Activated CD8-positive, alpha-beta memory T cell treated with anti-CD3 and anti-CD28 coated beads for 36 hours (primary cell): ENCODE data around the gene LIPI. TPM values are rescaled to one million over a fixed set of nuclear protein-coding genes. Genes with fewer than 3 reads are reported as not detected.
"Not testable (repeated sequence)": the region's sequence is repeated elsewhere in the genome, so short reads cannot be mapped to it uniquely, and the experiment has no call there.

ENCODE experiments used
- CTCF ChIA-PET: fragments of 350-600 bp; sonication (Branson Sonifier 250); formaldehyde crosslinking; loops from one replicate; lab custom pipeline; 2021; ENCODE audit warnings: antibody characterized with exemption; lab: Charles Lee
- POLR2A ChIA-PET: fragments of 350-600 bp; sonication (Branson Sonifier 250); formaldehyde crosslinking; loops from one replicate; lab custom pipeline; 2021; ENCODE audit warnings: antibody characterized with exemption; lab: Charles Lee
- total RNA-seq, 2 experiments: library from RNA; stranded (reverse); gene quantifications; one replicate each; pipeline ENCODE4 v1.2.3, GENCODE V29; 2021

The LIPI gene
- total RNA-seq, result not detected

DNA sequence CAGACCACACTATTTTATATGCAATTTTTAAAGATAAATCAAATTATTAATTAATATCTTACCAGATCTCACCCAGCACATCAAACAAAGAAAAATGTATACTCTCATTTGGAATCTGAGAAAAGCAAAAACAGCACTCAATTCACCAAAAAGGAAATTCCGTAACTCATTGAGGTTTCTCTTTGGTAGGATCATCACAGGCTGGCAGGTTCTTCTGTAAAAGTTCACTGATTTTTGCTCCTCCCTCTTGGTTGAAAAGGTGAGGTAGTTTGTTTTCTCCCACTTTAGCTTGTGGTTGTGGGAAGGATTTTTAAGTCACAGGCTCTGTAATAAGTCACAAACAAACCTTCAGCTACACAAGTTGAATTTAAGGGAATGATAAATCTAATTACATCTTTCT, at the start of gene LIPI:
Gene LIPI (minus strand): TSS at position 218 of the 400 bp plus-strand sequence. CDS start 110 bp downstream, at position 108.
- CTCF ChIA-PET, result no interaction called here
- POLR2A ChIA-PET, result no interaction called here

DNA sequence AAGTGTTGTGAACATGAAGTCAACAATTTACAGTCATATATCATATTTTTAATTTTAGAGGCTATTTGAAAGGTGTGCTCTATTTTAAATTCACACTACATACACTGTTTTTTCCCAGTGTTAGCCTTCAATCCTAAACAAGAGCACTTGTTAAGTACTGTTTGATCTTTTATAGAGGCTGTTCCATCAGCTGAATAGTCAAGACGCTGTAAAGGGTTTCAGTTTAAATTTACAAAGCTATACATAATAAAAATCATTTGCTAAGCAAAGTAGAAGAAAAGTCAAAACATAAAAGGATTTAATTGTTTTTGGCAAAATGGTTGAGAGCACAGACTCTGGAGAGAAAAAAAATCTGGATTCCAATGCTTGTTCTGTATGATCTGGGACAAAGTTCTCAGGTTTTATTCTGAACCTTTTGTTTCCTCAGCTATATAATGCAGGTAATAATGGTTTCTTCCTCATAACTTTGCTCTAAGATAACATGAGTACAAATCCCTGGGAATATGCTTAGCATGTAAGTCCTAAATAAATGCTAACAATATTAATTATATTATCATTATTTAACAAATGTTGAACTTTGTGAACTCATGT, 49.5 kb upstream of the LIPI start:
- ChIA-PET CTCF (no interaction called here), POLR2A (interaction anchor here (0.5 kb wide), 1 partner anchor 9 kb away, joined by 3 read pairs; no protein-coding TSS in a partner anchor)

- CTCF ChIA-PET, result no interaction called here
- POLR2A ChIA-PET, result interaction anchor here (0.5 kb wide), 1 partner anchor 9 kb away, joined by 3 read pairs; no protein-coding TSS in a partner anchor
Observed at GRCh38 chr21:14259747-14260146, 49.0 kb upstream of the LIPI start.

- CTCF ChIA-PET, result no interaction called here
- POLR2A ChIA-PET, result no interaction called here
Observed at GRCh38 chr21:14251336-14251735, 40.6 kb upstream of the LIPI start.

DNA sequence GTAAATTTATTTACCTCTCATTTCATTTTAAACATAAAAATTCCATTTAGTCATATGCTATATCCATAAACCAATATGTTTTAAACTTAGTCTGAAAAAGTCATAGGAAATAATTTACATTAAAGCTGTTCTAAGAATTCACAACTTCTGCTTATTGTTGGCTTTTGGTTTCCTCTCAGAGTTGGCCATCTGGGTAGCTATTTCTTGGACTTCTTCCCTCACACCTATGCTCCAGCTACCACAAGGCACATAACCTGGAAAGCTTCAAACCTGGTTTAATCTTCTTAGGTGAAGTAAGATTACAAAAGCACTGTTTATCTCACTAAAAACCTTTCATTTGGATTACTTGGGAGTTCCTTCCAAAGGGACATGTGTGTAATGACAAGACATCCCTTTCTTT, 35.0 kb upstream of the LIPI start:
- ChIA-PET POLR2A (no interaction called here), CTCF (no interaction called here)

DNA sequence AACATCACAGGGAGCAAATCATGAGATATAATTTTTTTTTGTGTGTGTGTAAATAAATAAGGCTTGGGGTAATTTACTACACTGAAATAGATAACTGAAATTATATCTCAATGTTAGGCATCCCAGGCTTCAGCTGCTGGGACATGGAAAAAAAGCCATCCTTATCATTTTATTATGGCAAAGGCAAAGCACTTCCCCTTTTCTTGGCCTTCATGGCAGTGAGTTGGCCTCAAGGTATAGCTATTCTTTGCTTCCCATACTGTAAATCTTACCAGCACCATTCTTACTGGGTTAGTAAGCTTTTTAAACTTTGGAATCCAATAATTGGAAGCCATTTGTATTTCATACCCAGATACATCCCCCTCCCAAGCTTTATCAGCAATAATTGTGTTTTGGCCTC, 34.2 kb upstream of the LIPI start:
- ChIA-PET POLR2A (no interaction called here), CTCF (no interaction called here)

- POLR2A ChIA-PET, result no interaction called here
- CTCF ChIA-PET, result no interaction called here
Observed at GRCh38 chr21:14243874-14244273, 33.1 kb upstream of the LIPI start.

GRCh38 chr21:14243461-14243860, 32.7 kb upstream of the LIPI start:
- ChIA-PET CTCF (no interaction called here), POLR2A (no interaction called here)

- POLR2A ChIA-PET, result no interaction called here
- CTCF ChIA-PET, result no interaction called here
Observed at GRCh38 chr21:14241297-14241696, 30.5 kb upstream of the LIPI start.

DNA sequence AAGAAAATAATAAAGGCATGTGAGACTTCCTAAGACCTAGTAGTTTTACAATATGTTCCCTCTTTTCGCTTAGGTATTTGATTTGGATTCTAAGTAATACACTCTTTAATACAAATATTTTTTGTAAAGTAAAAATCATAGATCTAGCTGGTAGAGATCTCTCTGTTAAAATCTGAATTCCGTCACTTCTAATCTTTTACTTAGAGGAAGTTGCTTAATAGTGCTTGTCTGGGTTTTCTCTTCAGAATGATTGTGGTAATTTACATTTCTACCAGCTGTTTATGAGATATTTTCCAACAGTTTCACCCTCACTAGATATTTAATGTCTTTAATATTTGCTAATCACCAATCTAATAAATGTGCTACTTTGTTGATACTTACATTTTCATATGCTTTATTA, 28.5 kb upstream of the LIPI start:
- POLR2A ChIA-PET, result no interaction called here

DNA sequence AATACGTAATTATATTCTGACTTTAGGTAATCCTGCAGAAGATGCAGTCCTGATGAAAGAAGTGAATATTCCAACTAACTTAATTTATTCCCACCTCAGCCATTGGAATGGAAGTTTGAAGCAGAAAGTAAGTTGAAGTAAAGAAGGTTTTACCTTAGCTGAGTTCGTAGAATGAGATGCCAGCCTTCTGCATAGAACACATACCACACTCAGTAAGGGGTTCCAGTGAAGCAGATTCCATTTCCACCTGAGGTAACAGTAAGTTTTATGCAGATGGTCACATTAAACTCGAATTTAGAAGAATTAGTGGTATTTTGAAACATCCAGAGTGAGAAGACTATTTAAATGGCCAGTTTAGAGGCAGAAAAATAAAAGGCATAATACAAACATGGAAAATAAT, 25.4 kb upstream of the LIPI start:
- ChIA-PET CTCF (no interaction called here), POLR2A (no interaction called here)

More for the DNA sequence above, 28.5 kb upstream of the LIPI start:
- CTCF ChIA-PET, result no interaction called here

- ChIA-PET POLR2A (no interaction called here), CTCF (no interaction called here)
Observed at GRCh38 chr21:14235101-14235500, 24.3 kb upstream of the LIPI start.

DNA sequence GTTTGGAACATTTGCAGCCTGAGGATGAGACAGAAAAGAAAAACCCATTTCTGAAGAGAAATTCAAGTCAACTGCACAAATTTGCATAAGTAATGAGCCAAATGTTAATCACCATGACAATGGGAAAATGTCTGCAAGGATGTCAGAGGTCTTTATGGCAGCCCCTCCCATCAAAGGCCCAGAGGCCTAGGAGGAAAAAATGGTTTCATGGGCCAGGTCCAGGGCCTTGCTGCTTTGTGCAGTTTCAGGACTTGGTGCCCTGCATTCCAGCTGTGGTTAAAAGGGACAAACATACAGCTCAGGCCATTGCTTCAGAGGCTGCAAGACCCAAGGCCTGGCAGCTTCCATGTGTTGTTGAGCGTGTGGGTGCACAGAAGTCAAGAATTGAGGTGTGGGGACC, 18.6 kb upstream of the LIPI start:
- POLR2A ChIA-PET, result no interaction called here
- CTCF ChIA-PET, result no interaction called here

GRCh38 chr21:14223365-14223764, 12.6 kb upstream of the LIPI start:
- ChIA-PET POLR2A (no interaction called here), CTCF (no interaction called here)

DNA sequence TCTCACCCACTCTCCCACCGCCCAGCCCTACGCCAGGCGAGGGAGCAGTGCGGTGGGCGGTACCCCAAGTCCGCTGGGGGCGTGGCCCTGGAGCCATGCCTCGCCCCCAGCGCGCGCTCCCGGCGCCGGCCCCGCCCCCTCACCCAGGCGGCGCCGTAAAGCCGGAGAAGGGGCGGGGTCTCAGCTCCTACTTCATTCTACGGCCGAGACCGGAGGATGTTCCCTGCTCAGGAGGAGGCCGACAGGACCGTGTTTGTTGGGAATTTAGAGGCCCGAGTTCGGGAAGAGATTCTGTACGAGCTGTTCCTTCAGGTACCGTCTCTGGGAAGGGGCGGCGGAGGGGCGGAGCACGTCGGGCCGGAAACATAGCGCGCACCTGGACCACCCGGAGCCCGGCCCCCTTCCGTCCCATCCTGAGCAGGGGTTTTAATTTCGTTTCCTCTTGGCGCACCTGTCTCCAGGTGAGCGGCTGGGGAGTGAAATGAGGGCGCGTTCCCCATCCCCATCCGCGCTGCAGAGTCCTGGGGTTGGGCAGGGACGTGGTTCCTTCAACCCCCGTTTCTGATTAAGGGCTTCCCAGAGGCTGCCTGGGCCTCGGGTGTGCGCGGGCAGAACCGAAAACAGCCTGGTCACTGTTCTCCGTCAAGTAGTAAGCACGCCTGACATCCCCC, 5.4 kb upstream of the LIPI start, which contains the start of gene RBM11:
Gene RBM11 (plus strand): TSS at position 187 of the 671 bp plus-strand sequence. CDS start 30 bp downstream, at position 217.
- ChIA-PET POLR2A (no interaction called here), CTCF (interaction anchor here (0.6 kb wide), 1 partner anchor 127 kb away, joined by 3 read pairs; no protein-coding TSS in a partner anchor)

DNA sequence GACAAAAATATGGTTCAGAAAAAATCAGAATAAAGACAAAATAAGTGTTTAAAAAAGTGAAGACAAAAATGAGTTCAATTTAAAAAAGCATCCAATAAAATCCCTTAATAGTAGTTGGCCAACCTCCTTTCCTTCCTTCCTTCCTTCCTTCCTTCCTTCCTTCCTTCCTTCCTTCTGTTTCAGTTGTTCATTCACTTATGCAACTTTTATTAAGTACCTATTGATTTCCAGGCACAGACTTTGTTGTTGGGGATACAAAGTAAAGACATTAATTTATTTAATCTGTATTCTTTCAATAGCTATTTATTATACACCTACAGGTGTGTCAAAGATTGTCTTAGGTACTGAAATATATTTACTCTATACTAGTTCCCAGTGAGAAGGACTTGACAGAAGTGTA, 2.4 kb upstream of the LIPI start:
- ChIA-PET CTCF (no interaction called here), POLR2A (no interaction called here)

- ChIA-PET POLR2A (no interaction called here), CTCF (no interaction called here)
Observed at GRCh38 chr21:14206222-14206621, 4.5 kb downstream of the LIPI start.

DNA sequence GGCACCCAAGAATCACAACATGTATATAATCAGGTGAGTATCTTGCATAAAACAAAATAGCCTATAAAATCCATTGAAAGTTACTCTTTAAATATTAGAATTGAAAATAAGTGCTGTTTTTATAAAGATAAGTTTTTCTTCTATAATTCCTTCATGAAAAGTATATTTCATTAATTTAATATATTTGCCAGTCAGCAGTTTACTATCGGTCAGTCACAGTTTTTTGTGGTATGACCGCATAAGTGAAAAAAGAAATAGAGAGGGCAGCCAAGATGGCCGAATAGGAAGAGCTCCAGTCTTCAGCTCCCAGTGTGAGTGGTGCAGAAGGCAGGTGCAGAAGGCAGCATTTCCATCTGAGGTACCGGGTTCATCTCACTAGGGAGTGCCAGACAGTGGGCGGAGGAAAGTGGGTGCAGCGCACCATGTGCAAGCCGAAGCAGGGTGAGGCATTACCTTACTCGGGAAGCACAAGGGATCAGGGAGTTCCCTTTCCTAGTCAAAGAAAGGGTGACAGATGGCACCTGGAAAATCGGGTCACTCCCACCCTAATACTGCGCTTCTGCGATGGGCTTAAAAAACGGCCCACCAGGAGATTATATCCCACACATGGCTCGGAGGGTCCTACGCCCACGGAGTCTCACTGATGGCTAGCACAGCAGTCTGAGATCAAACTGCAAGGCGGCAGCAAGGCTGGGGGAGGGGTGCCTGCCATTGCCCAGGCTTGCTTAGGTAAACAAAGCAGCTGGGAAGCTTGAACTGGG, 44.1 kb downstream of the LIPI start:
- CTCF ChIA-PET, POLR2A ChIA-PET: not testable (repeated sequence)

GRCh38 chr21:14143999-14144398, 66.8 kb downstream of the LIPI start:
- CTCF ChIA-PET, result no interaction called here

GRCh38 chr21:14124266-14124665, 86.5 kb downstream of the LIPI start:
- ChIA-PET POLR2A (no interaction called here), CTCF (no interaction called here)

More at GRCh38 chr21:14143999-14144398, 66.8 kb downstream of the LIPI start:
- POLR2A ChIA-PET, result no interaction called here
